LNCaP clone FGC (cell line): Measurements from ENCODE around the gene SPECC1L.

Source experiments
- DNase-seq: peaks from one replicate; pipeline ENCODE4 v3.0.0-alpha.2; 2011; ENCODE audit warnings: low read depth
- H3K4me3 ChIP-seq: 2 replicates; pipeline ENCODE4 v1.5.1; 2011; ENCODE audit warnings: mild to moderate bottlenecking, low read depth, low read length, control low read depth
- TF ChIP-seq, protein P1 (sequence below): IDR thresholded peaks from 2 replicates; pipeline ENCODE4 v1.5.1; 2012; ENCODE audit warnings: mild to moderate bottlenecking; ENCODE audit not compliant: control insufficient read depth, insufficient read depth; ENCODE audit errors: extremely low read depth

SPECC1L gene

DNA sequence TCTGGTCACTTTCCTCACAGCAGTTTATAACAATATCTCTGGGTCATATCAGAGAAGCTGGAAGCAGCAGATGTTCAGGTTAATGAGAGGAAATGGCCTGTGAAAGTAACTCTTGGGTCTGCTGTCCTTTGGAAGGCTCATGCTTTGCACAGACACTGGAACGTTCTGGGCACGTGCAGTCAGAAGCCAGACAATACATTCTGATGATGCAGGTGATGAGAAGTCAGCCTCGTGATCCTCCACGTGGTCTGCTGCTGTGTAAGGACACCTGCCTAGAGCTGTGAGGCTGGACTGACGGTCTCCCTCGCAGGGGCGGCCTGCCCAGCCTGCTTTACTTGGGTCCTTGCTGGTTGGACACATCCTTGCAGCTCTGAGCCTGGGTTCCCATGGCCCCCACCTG, 138.0 kb downstream of the SPECC1L start:
- peak; percentile 46 for DNase-seq
- H3K4me3 ChIP-seq = no peak overlapping the region
- TF ChIP-seq, protein P1, sequence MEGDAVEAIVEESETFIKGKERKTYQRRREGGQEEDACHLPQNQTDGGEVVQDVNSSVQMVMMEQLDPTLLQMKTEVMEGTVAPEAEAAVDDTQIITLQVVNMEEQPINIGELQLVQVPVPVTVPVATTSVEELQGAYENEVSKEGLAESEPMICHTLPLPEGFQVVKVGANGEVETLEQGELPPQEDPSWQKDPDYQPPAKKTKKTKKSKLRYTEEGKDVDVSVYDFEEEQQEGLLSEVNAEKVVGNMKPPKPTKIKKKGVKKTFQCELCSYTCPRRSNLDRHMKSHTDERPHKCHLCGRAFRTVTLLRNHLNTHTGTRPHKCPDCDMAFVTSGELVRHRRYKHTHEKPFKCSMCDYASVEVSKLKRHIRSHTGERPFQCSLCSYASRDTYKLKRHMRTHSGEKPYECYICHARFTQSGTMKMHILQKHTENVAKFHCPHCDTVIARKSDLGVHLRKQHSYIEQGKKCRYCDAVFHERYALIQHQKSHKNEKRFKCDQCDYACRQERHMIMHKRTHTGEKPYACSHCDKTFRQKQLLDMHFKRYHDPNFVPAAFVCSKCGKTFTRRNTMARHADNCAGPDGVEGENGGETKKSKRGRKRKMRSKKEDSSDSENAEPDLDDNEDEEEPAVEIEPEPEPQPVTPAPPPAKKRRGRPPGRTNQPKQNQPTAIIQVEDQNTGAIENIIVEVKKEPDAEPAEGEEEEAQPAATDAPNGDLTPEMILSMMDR = no peak

DNA sequence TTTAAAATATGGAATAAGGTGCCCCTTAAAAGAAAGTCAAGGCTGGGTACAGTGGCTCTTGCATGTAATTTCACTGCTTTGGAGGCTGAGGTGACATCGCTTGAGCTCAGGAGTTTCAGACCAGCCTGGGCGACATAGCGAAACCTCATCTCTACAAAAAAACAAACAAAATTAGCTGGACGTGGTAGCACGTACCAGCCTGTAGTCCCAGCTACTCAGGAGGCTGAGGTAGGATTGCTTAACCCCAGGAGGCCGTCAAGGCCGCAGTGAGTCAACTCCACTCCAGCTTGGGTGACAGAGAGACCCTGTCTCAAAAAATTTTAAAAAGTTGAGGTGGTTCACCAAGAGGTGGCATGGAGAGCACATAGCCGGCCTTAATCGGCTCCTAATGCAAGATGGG, 139.1 kb downstream of the SPECC1L start:
- no peak for DNase-seq
- H3K4me3 ChIP-seq = no peak overlapping the region
- TF ChIP-seq, protein P1 = no peak

DNA sequence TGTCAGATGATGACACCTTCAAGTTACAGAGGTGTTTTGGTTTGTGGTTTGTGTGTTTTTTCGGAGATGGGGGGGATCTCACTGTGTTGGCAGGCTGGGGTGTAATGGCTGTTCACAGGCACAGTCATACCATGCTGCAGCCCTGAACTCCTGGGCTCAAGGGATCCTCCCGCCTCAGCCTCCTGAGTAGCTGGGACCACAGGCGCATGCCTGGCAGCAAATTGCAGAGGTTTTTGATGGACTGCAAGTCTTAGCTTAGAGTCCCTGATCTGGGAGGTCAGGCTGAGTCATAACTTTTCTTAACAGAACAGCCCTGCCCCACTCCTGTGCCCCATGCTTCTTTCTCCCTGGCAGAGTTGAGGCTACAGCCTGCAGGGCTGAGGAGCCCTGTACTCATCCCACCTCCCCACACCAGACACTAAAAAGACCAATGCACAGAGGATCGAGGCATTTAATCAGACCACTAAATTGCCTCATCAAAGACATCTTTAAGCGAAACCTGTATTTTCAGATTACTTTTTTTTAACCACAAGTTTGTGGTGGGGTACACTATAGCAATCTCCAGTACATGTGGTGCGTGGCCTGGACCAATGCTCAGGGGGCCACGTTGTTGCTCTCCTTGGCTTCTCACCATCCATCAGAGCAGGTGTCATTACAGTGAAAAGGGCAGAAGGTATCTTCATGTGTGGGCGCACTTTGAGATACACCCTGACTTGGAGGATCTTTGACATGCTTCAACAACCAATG, 139.7 kb downstream of the SPECC1L start:
- DNase-seq = no peak
- TF ChIP-seq, protein P1 = no peak
- no peak overlapping the region for H3K4me3 ChIP-seq

DNA sequence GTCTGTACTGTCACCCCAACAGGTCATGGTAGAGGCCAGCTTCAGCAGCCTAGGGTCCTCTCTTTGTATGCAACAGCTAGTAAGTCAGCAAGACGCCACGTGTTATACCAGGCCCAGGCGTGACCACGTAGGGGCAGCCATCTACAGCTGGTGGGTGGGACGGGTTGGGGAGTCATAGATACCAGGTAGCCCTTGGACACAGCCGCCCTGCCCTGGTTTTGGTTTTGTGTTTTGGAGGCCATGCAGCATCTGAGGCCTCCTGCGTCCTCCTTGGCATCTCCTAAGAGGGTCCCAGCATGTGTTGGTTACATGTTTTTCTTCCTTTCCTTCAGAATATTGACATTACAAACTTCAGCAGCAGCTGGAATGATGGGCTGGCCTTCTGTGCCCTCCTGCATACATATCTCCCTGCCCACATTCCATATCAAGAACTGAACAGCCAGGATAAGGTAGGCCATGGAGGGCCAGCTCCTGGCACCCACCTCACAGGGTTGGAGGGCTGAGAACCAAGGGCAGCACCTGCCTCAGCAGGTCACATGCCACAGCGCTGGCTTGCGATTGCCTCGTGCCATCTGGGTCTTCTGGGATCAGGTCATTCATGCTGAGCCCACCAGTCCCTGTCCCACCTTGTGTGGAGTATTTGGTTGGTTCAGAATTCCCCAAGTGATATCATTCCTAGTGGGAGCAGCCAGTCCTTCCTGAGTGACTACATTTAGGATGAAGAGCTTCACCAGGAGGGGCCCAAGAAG, 140.8 kb downstream of the SPECC1L start:
- no peak overlapping the region for H3K4me3 ChIP-seq
- DNase-seq = no peak
- TF ChIP-seq, protein P1 = no peak

DNA sequence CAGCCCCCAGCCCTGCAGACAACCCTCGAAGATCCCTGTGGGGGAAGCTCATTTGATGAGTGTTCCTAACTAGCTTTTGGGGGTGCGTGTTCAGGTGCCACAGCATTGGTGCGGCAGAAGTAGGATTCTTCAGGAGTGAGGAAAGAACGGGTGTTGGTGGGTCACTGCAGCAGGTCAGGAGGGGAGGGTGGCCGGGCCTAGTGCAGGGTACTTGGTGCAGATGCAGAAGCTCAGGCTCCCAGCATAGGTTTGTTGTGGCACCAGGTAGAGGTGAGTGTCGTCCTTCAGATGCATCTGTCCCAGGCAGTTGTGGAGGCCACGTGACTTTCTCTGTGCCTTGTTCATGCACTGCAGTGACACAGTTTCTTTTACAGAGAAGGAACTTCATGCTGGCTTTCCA, 141.6 kb downstream of the SPECC1L start:
- H3K4me3 ChIP-seq = no peak overlapping the region
- DNase-seq = no peak
- TF ChIP-seq, protein P1 = no peak

DNA sequence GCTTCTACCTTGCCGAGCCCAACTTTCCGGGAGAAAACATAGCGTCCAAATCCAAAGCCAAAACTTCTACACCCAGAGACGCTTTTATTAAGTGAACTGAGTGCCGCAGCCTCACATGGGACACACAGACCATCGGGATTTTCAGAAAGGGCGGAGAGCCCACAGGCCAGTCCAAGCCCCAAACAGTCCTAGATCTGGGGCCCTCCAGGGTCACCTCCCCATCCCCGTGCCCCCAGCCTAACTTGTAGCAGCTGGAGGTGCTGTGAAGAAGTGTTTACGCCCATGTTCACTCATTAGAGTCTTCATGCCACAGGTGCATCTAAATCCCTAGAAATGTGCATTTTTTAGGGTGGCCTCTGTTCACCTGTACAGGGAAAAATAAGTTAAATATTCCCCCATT, 142.6 kb downstream of the SPECC1L start:
- DNase-seq = no peak
- TF ChIP-seq, protein P1 = no peak
- no peak overlapping the region for H3K4me3 ChIP-seq
